AG09309 (cell line): ENCODE results near the gene ZBTB24.
"Not testable (repeated sequence)": the region's sequence is repeated elsewhere in the genome, so short reads cannot be mapped to it uniquely, and the experiment has no call there.

Experiments
- DNase-seq: peaks from one replicate; pipeline ENCODE4 v3.0.0-alpha.2; 2010; ENCODE audit warnings: low read depth
- H3K4me3 ChIP-seq: 2 replicates; pipeline ENCODE4 v1.5.1; 2011; ENCODE audit warnings: mild to moderate bottlenecking, low read depth, low read length, moderate library complexity; ENCODE audit not compliant: control insufficient read depth
- CTCF ChIP-seq: IDR thresholded peaks from 2 replicates; pipeline ENCODE4 v1.5.1; 2011; ENCODE audit warnings: mild to moderate bottlenecking, low read depth, low read length, inconsistent platforms; ENCODE audit not compliant: insufficient read depth, control insufficient read depth; ENCODE audit errors: missing control alignments

The ZBTB24 gene

DNA sequence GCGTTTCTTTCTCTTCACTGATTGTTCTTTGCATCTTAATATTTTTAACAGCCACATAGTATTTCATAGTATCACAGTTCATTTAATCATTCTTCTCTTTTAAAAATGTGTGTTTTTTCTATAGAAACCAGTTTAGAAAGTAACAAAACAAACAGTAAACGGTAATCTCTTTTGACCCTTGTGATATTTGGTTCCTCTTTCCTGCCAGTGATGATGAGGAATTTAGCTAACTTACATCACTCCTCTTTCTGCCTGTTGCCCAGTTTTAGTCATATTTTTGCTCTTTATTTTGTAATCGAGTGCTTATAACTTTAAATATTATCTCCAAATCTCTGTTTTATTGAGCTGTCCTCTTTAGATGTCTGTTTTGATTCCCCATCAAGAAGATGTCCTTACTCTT, 38.1 kb upstream of the ZBTB24 start:
- TF ChIP-seq CTCF = no peak
- DNase-seq = no peak
- no peak overlapping the region for H3K4me3 ChIP-seq

DNA sequence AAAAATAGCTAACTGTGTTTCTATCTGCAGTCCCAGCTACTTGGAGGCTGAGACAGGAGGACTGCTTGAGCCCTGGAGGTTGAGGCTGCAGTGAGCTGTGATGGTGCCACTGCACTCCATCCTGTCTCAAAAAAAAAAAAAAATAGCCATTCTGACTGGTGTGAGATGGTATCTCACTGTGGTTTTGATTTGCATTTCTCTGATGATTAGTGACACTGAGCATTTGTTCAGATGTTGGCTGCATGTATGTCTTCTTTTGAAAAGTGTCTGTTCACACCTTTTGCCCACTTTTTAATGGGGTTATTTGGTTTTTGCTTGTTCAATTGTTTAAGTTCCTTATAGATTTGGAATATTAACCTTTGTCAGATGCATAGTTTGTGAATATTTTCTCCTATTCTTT, 36.6 kb upstream of the ZBTB24 start:
- H3K4me3 ChIP-seq, DNase-seq: not testable (repeated sequence)

DNA sequence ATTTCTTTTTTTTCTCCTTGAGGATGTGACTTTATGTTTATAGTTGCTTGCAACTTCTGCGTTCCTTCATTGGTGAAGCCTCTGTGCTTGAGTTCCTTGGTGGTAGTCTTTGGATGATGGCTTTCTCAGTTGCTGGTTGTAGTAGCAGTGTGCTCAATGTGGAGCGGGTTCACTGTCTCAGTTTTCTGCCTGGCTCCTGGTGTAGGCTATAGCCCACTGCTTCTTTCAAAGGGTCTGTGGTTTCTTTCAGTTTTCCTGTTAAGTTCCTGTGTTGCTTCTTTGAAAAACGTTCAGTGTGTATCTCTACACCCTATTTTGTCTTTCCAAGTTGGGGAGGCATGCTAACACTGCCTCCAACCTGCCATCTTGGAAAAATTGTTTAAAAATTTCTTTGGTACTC, 33.9 kb upstream of the ZBTB24 start:
- no peak for DNase-seq
- H3K4me3 ChIP-seq = no peak overlapping the region
- no peak for TF ChIP-seq CTCF

- DNase-seq = no peak
- no peak overlapping the region for H3K4me3 ChIP-seq
These were observed 32.9 kb upstream of the ZBTB24 start for GRCh38 chr6:109515781-109516409.

GRCh38 chr6:109514946-109515345, 31.9 kb upstream of the ZBTB24 start:
- DNase-seq = no peak
- H3K4me3 ChIP-seq = no peak overlapping the region
- TF ChIP-seq CTCF = no peak

More at GRCh38 chr6:109515781-109516409, 32.9 kb upstream of the ZBTB24 start:
- no peak for TF ChIP-seq CTCF

DNA sequence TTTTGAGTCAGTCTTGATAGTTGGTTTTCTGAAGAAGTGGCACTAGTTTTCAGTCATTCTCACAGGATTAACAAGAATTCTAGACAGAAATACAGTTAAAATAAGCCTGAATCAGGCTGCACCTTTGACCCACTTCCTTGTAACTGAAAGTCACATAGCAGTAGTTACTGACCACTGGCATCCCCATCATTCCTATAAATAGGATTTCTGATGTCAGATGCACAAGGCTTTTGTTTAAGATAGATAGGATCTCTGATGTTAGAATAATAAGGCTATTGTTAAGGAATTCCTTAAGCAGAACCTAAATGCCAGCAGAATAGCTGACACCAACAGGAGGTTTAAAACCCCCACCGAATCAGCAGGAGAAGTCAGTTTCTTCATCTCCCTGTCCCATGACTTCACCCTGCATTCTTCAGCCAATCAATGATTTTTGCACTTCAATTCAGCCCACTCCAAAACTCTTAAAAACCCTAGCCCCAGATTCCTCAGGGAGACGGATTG, 30.6 kb upstream of the ZBTB24 start:
- peak; percentile 41 for DNase-seq
- H3K4me3 ChIP-seq = no peak overlapping the region
- TF ChIP-seq CTCF = no peak

DNA sequence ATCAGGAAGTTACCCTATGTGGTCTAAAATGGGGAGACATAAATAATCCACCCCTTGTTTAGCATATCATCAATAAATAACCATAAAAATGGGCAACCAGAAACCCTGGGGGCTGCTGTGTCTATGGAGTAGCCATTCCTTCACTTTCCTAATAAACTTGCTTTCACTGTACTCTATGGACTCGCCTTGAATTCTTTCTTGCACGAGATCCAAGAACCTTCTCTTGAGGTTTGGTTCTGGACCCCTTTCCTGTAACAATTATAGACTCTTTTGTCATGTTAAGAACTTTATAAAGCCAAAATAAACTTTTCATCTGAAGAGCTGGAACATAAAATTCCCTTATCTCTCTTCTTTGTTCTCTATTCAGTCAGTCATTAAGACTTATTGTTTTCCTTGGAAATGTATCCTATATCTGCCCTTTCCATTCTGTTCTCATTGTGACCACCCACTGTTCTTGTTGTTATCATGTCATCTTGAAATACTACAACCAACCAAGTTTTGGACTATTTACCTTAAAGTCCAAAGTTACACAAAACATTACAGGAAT, 29.3 kb upstream of the ZBTB24 start:
- no peak for DNase-seq
- no peak overlapping the region for H3K4me3 ChIP-seq
- TF ChIP-seq CTCF = no peak
